NCI-H82 treated with DMSO at 0.1 percent for 48 hours (cell line): ENCODE measurements around the gene LGALS1.
A peak's percentile ranks its signal among the peaks of the same experiment; 100 is the strongest.

Experiments used
- DNase-seq: peaks from one replicate; lab custom pipeline; 2025; ENCODE audit not compliant: unreplicated experiment; lab: John Stamatoyannopoulos, UW

LGALS1 gene

DNA sequence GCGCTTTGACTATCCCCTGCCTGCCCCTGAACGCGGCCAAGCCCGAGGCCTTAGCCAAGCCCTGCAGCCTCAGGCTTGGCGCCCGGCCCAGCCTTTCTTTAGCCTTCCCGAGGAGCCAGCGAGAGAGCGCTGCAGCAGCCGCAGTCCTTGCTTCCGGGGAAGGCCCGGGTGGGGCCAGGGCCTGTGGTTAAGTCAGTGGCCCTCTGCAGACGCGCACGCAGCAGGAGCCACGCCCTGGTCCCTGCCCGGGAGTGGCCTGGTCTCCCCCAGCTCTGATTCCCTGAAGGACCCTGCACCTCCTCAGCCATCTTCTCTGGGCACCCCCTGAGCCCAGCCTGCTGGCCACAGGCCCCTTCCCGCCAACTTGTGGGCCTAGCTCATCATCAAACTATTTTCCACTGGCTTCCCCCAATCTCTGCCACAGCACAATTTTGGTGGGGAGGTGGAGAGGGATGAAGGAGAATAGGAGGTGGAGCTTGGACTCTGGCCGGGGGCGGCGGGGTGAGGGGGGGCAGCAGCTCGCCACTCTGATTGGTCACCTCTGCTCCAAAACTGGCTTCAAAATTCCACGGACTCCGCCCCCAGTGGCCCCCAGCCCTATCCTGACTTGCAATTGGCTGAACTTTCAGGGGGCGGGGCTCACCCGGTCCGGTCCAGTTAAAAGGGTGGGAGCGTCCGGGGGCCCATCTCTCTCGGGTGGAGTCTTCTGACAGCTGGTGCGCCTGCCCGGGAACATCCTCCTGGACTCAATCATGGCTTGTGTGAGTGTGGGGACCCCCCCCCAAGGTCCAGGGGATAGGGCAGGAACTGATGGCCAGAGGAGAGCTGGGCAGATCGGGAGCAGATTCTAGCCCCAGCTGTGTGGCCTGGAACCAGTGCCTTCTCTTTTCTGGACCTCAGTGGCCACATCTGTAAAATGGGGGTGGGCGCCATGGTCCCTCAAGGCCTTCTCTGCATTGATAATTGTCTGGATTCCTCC lies at the start of gene LGALS1:
Gene LGALS1, plus strand, starts transcription at position 686 of the 979 bp plus-strand sequence. Its CDS starts 67 bp downstream, at position 753.
- DNase-seq, result peak; percentile 17

- no peak for DNase-seq
Measured at GRCh38 chr22:37625737-37626136, 49.7 kb upstream of the LGALS1 start.

DNA sequence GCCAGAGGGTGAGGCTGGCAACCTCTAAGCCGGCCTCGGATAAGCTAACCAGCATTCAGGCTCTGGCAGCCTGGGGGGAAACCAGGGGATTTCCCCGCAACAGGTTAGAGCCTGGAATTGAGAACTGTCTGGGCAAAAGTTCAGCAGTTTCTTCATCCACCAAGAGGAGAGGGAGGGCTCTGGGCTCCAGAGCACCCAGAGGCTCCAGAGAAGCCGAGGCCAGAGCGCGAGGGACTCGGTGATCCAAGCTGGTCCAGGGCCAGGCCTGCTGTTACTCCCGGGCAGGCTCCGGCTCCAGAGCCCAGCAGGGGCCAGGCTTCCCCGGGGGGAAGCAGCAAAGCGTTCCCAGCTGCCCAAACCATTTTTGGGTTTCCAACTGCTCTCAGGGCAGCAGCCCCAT lies 49.3 kb upstream of the LGALS1 start:
- DNase-seq, result no peak

DNA sequence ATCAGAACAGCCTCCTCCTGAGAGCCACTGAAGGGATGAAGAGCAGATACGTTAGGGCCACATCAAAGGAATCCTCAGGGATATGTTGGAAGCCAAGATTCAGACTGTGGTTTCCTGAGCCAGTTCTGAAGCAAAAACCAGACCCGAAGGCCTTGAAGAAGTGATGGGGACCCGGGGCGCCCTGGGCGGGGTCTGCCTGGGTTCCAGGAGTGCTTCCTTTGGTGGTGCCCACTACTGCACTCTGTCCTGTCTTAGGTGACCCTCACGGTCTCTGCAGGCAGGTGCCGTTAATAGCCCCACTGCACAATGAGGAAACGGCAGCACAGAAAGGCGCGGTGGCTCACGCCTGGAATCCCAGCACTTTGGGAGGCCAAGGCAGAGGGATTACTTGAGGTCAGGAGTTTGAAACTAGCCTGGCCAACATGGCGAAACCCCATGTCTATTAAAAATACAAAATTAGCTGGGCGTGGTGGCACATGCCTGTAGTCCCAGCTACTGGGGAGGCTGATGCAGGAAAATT lies 48.8 kb upstream of the LGALS1 start:
- no peak for DNase-seq

DNA sequence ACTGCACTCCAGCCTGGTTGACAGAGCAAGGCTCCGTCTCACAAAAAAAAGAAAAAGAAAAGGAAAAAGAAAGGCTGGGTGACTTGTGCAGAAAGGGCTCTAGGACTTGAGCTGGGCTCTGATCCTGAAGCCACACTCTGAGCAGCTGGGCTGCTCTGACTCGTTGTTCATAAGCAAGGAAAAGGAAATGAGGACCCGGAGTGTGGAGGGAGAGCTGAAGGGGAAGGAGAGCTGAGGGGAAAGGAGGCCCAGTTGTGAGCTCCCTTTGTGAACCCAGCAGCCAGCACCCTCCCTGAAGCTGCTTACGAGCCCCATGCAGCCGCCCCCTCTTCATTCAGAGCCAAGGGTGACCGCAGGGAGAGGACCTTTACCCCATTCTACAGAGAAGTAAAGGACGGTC lies 48.3 kb upstream of the LGALS1 start:
- DNase-seq, result no peak

DNA sequence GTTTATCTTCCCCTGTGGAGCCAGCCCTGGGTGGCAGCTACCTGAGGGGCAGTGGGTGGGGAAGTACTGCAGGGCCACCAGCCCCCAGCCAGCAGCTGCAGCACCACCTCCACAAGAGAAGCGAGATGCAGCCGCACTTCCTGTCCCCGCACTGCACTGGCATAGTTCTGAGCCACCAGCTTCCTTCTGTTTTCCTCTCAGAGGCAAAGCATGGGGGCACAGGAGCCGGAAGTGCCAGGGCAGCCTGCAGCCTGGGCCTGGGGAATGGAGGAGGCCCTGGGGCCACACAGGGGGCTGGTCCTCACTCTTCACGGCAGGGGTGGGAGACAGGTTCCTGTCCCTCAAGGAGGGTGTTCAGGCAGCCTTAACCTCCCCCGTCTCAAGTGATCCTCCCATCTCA lies 47.9 kb upstream of the LGALS1 start:
- DNase-seq, result no peak

- DNase-seq, result no peak
Measured at GRCh38 chr22:37628830-37629229, 46.6 kb upstream of the LGALS1 start.

DNA sequence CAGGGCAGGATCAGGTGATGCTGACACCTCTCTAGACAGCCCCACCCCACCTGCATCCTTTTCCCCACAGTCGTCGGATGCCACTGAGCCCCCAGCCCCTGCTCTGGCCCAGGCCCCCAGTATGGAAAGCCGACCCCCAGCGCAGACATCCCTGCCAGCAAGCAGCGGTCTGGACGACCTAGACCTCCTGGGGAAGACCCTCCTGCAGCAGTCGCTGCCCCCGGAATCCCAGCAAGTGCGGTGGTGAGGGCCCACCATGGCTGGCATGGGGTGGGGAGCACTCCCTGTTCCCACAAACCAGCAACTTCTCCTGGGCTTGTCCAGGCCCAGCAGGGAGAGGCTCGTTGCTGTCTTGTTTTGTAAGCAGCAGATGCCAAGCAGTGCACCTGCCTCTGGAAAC lies 45.5 kb upstream of the LGALS1 start:
- no peak for DNase-seq

- DNase-seq, result no peak
Measured at GRCh38 chr22:37630839-37631435, 44.5 kb upstream of the LGALS1 start.

DNA sequence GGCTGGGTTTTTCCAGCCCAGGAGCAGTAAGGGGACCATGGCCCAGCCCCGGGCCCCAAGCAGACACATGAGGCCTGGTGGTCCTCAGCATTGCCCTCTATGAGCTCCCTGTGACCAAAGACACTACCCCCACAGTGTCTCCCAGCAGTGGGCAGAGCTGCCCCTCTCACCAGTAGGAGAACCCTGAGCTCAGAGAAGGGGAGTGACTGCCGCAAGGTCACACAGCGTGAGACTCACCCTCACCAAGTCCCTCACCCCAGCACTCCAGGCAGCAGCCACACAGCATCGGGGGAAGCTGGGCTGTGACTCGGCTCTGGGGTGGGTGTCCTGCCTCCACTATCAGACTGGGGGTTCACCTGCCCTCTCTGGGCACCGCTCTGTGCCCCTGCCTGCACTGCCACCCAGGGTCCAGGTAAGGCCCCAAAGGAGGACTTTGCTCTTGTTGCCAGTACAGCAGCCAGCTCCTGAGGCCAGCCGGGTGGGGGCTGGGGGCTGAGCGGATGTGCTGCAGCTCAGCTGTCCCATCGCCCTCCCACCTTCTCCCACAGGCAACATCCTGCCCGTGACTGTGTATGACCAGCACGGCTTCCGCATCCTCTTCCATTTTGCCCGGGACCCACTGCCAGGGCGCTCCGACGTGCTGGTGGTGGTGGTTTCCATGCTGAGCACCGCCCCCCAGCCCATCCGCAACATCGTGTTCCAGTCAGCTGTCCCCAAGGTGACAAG lies 43.8 kb upstream of the LGALS1 start:
- DNase-seq, result no peak

- DNase-seq, result no peak
Measured at GRCh38 chr22:37632174-37633088, 43.0 kb upstream of the LGALS1 start.

- no peak for DNase-seq
Measured at GRCh38 chr22:37633089-37633624, 42.3 kb upstream of the LGALS1 start.

DNA sequence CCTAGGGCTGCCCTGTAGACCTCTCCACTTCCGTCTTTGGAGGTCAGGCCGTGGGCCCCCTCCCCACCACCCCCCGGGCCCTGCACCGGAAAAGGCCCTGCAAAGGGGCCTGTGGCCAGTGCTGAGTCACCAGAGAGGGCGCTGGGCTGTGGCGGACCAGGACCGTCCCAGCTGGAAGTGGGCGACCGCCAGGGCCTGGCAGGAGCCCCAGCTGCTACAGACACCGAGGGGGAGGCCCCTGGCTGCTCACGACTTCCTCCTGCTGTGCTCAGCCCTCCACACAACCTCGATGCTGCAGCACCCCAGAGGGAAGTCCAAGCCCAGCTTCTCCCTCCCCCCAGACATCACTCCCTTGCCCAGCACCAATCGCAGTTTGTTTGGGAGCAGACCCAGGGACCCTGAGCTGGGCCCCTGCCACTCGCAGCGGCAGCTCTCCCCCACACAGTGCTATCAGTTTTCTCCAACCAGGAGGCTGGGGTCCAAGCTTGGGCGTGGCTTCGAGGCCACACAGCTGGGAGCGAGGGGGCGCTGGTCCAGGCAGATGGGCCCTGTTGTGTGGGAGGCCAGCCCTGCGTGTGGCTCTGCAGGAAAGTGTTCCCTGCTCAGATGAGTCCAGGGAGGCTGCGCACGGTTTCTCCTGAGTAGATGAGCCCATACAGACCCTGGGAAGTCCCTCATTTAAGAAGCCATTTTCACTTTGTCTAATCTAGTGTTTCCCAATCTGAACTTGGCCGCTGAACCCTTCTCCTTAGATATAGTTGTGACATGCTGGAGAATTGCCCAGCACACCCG lies 41.6 kb upstream of the LGALS1 start:
- no peak for DNase-seq

GRCh38 chr22:37634417-37634924 lies 41.0 kb upstream of the LGALS1 start:
- no peak for DNase-seq

- DNase-seq, result no peak
Measured at GRCh38 chr22:37635157-37635556, 40.3 kb upstream of the LGALS1 start.

DNA sequence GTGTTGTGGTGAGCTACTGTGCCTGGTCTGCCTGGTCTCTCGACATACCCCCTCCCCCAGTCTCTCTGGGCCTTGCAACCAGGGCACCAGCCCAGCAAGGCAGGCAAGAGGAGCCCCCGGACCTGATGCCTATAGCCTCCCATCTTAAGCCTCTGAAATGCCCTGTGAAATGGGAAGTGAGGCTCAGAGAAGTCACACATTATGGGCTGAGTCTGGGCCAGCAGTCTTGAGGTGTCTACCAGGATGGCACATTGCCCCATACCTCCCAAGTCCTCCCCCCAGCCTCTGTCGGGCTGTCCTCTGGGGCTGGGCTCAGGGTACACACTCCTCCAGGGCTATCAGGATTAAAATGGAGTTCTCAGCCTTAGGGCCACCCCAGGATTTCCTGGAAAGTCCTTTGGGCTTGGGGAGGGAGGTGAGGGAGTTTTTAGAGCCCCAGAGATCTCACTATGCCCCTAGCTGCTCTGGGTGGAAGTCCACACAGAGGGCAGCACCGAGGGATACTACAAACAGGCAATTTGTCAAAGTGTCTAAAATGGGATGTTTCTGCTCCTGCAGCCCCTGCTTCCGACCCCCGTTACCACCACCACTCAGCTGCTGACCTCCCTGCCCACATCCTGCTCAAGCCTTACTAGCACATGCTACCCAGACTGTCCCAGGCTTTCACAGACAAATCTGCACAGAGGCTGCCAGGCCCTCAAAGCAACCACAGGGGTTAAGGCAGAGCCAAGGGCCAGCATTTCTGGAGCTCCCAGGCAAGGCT lies 39.1 kb upstream of the LGALS1 start:
- no peak for DNase-seq

DNA sequence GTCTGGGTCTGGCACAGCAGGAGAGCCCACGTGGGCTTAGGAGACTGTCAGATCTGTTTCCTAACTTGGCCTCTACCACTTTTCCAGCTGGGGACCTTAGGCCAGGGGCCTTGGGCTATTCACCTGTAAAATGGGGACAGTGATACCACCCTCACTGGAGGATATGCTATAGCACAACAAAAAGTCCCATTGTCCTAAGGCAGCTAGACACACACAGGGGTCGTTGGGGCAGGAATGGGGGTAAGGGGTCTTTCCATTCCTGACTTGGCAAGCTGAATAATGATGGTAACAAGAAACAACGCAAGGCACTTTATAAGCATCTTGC lies 38.5 kb upstream of the LGALS1 start:
- DNase-seq, result no peak

DNA sequence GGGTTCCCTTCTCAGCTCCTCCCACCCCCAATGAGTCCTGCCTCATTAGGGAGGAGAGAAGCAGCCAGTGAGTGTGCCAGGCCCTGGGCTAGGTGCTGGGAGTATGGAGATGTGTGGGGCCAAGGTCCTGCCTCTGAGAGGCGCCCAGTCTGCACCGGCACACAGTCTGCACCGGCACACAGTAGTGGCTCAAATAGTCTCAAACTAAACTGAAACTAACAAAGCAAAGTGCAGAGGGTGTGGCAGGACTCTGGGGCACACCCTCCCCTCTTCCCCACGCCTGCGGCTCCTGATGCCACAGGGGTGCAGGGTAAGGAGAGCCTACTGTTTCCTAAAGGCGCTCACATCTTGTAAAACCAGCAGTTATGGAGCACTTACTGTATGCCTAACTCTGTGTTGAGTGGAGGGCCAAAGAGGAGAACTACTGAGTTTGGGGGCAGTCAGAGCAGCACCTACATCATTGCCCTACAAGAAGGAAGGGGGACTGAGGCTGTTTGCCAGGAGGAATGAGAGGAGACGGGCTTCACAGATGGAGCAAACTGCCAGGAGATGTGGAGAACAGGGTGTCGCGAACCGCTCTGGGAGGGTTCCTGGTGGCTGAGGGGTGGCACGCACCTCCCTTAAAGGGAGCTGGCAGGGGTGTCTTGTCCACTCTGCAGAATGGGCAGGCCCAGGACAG lies 36.9 kb upstream of the LGALS1 start:
- no peak for DNase-seq
